Panc1 (cell line): Measurements from ENCODE around the gene ZNF804A.

Experiments used
- POLR2AphosphoS5 ChIP-seq: IDR thresholded peaks from 2 replicates; pipeline ENCODE4 v1.6.1; 2012; ENCODE audit warnings: mild to moderate bottlenecking, low read depth, low read length, moderate library complexity
- REST ChIP-seq, 2 experiments: IDR thresholded peaks; 2 replicates each; pipeline ENCODE4 v1.6.1; 2011 to 2012; ENCODE audit warnings: low read depth in 2 of 2, control low read depth in 1 of 2, low read length in 1 of 2, mild to moderate bottlenecking in 1 of 2, moderate library complexity in 1 of 2; ENCODE audit not compliant: insufficient read depth in 1 of 2
- TF ChIP-seq, protein P1 (sequence below): fragments of 450-650 bp; IDR thresholded peaks from 2 replicates; pipeline ENCODE4 v1.5.1; 2017; ENCODE audit warnings: mild to moderate bottlenecking

DNA sequence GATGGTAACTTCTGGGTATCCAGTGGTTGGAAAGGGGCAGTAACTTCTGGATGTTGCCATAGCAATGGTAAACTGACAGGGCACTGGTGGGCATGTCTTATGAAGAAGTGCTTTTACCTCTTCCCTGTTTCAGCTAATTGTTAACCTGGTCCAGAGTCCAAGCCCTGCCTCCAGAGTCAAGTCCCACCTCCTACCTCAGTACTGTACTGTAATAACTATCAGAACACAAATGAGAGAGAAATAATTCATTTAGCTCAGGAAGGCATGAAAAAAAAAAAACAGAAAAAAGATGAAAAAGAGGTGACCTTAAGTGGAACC, 237.0 kb downstream of the ZNF804A start:
- TF ChIP-seq, protein P1, sequence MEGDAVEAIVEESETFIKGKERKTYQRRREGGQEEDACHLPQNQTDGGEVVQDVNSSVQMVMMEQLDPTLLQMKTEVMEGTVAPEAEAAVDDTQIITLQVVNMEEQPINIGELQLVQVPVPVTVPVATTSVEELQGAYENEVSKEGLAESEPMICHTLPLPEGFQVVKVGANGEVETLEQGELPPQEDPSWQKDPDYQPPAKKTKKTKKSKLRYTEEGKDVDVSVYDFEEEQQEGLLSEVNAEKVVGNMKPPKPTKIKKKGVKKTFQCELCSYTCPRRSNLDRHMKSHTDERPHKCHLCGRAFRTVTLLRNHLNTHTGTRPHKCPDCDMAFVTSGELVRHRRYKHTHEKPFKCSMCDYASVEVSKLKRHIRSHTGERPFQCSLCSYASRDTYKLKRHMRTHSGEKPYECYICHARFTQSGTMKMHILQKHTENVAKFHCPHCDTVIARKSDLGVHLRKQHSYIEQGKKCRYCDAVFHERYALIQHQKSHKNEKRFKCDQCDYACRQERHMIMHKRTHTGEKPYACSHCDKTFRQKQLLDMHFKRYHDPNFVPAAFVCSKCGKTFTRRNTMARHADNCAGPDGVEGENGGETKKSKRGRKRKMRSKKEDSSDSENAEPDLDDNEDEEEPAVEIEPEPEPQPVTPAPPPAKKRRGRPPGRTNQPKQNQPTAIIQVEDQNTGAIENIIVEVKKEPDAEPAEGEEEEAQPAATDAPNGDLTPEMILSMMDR = no peak
- TF ChIP-seq POLR2AphosphoS5 = no peak
- TF ChIP-seq REST (IDR thresholded peaks at IDR 0.05; ENCODE audit: insufficient read depth in 1 of 2, low read depth in 2 of 2, low read length in 1 of 2) = no peak
